ENCODE data around the gene PHF2.

PHF2 gene

DNA sequence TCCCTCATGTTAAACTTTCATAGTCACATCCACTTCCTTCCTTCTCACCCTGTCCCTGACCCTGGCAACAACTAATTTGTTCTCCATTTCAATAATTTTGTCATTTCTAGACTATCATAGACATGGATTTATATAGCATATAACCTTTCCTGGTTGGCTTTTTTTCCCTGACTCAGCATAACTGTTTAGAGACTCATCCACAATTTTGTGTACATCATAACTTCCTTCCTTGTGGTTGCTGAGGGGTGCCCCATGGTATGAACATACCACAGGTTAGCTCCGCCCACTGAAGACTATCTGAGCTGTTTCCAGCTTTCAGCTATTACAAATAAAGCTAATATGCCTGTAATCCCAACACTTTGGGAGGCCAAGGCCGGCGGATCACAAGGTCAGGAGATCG is 137.3 kb downstream of the PHF2 start:
- DNase-seq, result no peak

DNA sequence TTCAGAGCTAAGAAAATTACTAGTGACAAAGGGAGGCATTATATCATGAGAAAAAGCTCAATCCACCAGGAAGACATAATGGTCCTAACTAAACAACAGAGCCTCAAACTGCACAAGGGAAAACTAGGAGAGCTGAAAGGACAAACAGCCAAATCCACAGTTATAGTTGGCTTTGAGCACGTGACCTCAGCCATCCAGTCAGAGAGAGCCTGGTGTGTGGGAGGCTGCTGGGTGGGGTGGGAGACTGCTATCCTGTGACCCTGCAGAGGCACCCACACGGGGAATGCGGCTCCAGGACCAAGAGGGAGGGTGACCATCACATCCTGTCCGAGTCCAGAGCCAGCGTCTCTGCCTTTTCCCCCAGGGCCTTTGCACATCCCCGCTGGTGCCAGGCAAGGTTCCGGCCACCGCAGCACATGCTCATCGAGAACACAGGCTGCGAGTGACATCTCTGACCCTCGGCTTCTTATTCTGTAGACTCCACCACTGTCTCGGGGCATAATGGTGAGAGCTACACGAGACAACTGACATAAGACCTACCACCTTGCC is 145.1 kb downstream of the PHF2 start:
- DNase-seq, result no peak

DNA sequence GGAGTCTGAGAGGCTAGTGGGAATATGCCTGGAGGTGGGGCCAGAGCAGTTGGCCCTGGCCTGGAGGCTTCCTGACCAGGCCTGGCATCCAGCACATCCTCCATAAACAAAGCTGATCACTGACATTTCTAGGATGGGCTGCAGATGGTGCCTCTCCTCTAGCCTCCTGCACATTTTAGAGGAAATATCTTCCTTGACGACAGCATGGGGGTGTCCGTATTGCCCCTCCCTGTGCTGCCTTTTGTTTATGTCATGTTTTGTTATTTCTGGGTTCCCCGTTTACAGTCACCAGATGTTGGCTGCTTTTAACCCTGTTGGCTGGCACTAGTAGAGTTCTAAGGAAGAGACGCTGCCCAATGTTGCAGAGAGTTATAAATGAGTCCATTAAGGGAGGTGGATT is 148.5 kb downstream of the PHF2 start:
- DNase-seq, result no peak

DNA sequence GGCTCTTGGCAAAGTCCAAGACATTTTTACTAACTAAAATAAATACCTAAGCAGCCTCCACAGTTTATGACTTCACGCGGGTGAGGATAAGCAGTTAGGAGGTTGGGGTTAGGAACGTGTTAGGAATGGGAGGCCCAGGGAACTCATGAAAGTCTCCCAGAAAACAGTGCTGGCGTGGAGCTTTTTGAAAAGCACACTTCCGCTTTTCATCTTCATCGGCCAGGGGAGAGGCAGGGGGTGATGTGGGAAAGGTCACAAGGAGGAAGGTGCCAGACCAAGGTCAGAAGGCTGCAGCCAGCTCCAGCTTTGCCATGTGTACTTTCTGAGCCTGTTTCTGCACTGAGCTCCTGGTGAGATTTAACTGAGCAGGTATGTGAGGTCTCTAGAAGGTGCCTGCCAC is 149.0 kb downstream of the PHF2 start:
- no peak for DNase-seq

DNA sequence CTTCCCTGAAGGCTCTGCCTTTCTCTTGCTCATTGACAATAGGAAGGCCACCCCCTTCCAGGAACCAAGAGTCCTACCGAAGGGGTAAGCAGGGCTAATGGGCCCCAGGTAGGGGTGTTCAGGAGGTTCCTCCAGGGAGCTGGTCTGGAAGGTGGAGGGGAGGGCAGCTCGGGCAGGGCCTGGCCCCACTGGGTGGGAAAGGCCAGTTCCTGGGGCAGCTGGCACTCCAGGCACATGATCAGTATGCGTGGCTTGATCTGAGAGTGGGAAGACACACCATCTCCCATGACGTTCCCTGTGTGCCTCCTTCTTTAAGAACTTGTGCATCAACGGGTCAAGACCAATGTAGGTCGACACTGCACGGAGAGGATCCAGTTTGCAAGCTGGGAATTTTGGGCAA is 149.8 kb downstream of the PHF2 start:
- no peak for DNase-seq
